Middle frontal gyrus (tissue), 1 donor: ENCODE data around the gene FBXO21.
"Not testable (repeated sequence)": the region's sequence is repeated elsewhere in the genome, so short reads cannot be mapped to it uniquely, and the experiment has no call there.

Experiments used
- DNase-seq: peaks from one replicate; pipeline ENCODE4 v3.0.0-alpha.2; 2015; ENCODE audit warnings: low spot score; ENCODE audit errors: extremely low spot score

The FBXO21 gene

GRCh38 chr12:117109943-117110635 lies 80.2 kb downstream of the FBXO21 start:
- DNase-seq = no peak

DNA sequence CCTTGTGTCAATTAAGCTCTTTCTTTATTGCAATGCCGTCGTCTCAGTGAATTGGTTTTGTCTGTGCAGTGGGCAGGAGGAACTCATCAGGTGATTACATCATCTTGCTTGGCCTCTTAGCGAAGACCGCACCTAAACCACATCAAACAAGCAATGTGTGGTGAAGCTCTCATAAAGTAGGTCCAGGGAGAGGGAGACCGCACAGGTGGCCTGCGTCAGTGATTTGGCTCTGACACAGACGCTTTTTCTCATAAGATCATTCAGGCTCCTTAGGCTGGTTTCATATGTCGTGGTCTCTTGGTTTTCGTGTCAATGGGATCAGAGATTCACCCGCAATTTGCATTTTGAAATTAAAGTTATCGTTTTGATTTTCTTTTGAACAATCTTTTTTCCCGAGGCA lies 84.4 kb downstream of the FBXO21 start:
- no peak for DNase-seq

DNA sequence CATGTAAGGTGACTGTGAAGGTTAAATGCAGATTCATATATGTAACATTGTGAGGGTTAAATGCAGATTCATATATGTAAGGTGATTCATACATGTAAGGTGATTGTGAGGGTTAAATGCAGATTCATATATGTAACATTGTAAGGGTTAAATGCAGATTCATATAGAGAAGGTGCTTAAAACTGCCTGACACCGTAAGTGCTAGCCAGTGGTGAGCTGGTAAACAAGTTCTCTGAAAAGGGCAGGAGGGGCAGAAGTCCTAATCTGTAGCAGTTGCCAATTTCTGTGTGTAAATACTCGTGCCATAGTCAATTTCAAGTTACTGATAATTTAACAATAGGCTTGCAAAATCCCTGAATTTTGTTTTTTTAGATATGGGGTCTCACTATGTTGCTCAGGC lies 86.3 kb downstream of the FBXO21 start:
- DNase-seq = not testable (repeated sequence)

GRCh38 chr12:117102800-117103181 lies 87.5 kb downstream of the FBXO21 start:
- DNase-seq = no peak

DNA sequence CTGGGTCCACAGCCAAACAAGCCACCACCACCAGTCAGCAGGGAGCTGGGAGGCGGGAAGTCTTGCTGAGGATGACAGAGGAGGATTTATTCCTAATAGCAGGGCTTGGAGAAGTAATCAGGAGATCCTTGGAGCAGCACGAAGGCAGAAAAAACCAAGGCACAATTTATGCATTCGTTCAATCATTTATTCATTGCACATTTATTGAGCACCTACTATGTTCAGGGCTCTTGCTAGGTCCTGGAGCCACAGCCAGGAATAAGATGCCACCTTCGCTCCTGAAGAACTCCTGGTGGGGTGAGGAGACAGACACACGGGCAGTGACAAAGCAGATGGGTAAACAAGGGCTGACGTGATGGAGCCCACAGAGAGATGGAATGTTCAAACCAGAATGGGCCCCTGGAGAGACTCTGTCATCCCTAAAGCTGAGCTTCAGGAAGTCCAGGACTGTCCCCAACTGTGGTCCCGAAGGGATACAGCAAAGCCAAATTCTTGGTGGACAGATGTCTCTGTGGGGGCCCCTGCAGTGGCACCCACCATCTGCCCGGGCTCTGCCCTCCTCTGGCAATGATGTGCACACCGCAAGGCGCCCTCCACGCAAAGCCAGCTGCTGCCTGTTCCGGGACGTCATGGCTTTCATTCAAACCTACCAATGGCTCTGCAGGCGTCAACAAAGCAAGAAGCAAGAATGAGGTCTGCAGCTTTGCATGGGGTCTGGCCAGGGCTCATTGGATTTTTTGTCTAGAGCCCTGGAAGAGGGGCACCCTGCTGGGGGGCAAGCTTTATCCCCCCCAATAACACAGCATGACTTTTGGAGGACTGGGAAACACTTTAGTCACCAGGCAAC lies 88.1 kb downstream of the FBXO21 start:
- DNase-seq = no peak

GRCh38 chr12:117100851-117101673 lies 89.2 kb downstream of the FBXO21 start:
- DNase-seq = no peak

DNA sequence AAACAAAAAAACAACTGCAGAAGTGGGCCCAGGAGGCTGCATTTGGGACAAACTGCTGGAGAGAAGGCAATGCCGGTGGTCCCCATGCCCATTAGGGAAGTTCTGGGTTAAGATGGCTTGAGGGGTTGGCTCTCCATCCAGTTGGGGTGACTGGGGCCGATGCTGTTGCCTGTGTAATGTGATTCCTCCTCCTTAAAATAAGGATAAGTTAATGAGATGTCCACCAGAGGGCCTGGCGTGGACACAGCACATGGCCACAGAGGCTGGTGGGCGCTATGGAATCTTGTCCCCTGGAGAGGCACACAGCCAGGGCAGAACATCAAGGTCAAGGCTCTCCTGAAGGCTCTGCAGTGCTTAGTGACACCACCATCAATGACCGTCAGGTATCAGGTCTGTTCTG lies 90.0 kb downstream of the FBXO21 start:
- DNase-seq = no peak

GRCh38 chr12:117098361-117099217 lies 91.7 kb downstream of the FBXO21 start:
- no peak for DNase-seq

GRCh38 chr12:117098024-117098360 lies 92.3 kb downstream of the FBXO21 start:
- no peak for DNase-seq

DNA sequence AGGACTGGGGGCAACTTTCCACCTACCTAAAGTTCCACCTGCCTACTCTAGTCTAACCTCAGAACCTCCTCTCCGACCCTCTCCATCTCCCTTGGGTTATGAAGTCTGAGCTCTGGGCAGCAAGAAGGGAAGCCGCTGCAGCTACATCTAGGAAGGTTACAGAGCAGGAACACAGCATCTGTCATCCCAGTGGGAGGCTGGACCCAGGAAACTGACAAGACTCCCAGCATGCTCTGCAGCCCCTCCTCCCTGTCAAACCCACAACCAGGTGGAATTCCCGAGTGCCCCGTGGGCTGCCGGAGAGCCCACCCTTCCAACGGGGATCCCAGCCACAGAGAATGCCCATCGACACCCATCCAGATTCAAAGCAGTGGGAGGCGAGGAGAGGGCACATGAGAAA lies 93.1 kb downstream of the FBXO21 start:
- DNase-seq = no peak

GRCh38 chr12:117096501-117097042 lies 93.7 kb downstream of the FBXO21 start:
- no peak for DNase-seq

DNA sequence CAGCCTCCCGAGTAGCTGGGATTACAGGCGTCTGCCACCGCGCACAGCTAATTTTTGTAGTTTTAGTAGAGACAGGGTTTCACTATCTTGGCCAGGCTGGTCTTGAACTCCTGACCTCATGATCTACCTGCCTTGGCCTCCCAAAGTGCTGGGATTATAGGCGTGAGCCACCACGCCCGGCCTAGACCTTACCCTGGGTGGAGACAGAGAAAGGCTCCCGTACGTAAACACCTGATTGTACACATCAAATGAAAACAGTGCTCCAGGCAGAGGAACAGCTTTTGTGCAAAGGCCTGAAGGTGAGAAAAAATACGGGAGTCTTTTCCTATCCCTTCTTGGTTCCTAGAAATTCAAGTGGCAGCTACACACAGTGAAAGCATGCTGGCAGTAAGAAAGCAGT lies 95.1 kb downstream of the FBXO21 start:
- not testable (repeated sequence) for DNase-seq

GRCh38 chr12:117093918-117094630 lies 96.2 kb downstream of the FBXO21 start:
- no peak for DNase-seq

GRCh38 chr12:117093431-117093830 lies 96.8 kb downstream of the FBXO21 start:
- DNase-seq = no peak

DNA sequence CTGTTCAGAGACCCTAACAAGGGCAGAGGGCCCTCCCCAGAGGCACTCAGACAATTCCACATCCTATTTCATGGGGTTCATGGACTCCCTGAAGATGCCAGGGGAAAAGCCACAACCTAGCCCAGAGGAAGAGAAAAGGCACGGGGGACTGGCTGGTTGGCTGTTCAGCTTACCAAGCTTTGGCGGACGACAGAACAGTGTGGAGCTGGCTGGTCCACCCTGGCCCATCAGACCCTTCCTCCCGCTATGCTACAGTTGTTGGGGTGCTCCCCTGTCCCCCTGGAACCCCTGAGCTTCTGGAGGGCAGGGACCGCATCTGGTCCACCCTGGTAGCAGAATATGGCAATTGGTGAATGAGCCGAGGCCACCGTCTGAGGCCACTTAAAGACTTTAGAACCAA lies 97.4 kb downstream of the FBXO21 start:
- no peak for DNase-seq

DNA sequence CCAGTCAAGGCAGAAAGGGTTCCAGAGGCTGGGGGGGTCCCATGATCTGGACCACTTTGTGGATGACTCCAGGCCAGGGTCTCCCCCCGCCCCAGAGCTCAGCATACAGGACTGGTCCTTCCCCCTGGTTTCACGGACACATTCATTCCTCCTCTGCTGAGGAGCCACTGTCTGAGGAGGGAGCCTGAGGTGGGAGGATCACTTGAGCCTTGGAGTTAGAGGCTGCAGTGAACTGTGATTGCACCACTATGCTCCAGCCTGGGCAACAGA lies 97.8 kb downstream of the FBXO21 start:
- DNase-seq = no peak
